NCI-H2171 (cell line): Measurements from ENCODE around the gene KCTD11.

Source experiments
- DNase-seq: peaks from one replicate; lab custom pipeline; 2025; lab: John Stamatoyannopoulos, UW

The KCTD11 gene

DNA sequence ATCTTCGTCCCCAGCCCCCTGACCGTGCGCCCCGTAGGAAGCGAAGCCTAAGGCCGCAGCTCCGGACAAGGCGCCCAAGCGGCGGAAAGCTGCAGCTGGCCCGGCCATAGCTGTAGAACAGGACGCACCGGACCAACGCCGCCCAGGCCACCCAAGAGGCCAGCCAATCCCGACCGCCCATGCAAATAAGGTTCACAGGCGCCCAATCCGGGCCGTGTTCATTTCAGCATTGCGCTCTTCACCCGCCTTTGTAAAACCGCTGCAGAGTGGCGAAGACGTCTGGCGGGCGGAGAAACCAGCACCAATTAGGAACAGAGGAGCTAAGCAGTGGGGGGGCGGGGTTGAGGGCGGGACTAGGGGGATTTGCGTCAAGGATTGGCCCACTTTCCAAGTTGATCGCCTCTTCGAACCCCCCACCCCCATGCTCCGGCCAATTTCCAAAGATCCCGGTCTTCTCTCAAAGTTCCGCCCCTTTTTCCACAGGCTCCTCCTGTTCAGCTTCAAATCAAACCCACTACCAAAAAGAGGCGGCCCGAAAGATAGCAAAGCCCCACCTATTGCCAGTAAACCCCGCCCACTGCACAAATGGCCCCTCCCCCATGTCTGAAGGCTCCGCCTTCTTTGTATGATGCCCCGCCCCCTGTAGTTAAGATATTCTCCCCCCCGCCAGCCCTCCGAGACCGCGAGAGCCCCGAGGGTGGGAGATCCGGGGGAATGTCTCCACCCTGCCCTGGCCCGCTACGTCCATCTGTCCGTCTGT lies 52.2 kb downstream of the KCTD11 start, which contains the start of gene TMEM256:
Gene TMEM256, minus strand, starts transcription at position 121 of the 760 bp plus-strand sequence. Its CDS starts 13 bp downstream, at position 108.
- DNase-seq: peak; percentile 97
